SK-N-SH treated with all-trans-retinoic acid at 6 μM for 48 hours (cell line): ENCODE results near the gene MAPK4.

ENCODE experiments used
- ATAC-seq: fragments of 200-7000 bp; cut with Tn5 transposase; 3 replicates; pipeline ENCODE4 v1.9.1; 2020; ENCODE audit warnings: mild to moderate bottlenecking, moderate library complexity
- ARNTL ChIP-seq: fragments of 450-650 bp; formaldehyde crosslinking; IDR thresholded peaks from 2 replicates; pipeline ENCODE4 v1.5.0; 2020; ENCODE audit warnings: low read depth, mild to moderate bottlenecking, moderate library complexity, borderline replicate concordance
- BACH2 ChIP-seq: fragments of 250-450 bp; sonication (Bioruptor Pico); IDR thresholded peaks from 2 replicates; pipeline ENCODE4 v1.9.0; 2021; ENCODE audit warnings: mild to moderate bottlenecking, borderline replicate concordance
- CREB5 ChIP-seq: fragments of 250-450 bp; sonication (Bioruptor Pico); IDR thresholded peaks from 2 replicates; pipeline ENCODE4 v1.5.1; 2020; ENCODE audit warnings: low read depth, mild to moderate bottlenecking, moderate library complexity
- CSDC2 ChIP-seq: fragments of 250-450 bp; sonication (Bioruptor Pico); IDR thresholded peaks from 2 replicates; pipeline ENCODE4 v1.5.0; 2020; ENCODE audit warnings: mild to moderate bottlenecking, moderate library complexity
- CSRNP3 ChIP-seq: fragments of 250-450 bp; sonication (Bioruptor Pico); IDR thresholded peaks from 2 replicates; pipeline ENCODE4 v1.5.1; 2021; ENCODE audit warnings: mild to moderate bottlenecking, moderate library complexity
- ESRRG ChIP-seq: fragments of 250-450 bp; sonication (Bioruptor Pico); IDR thresholded peaks from 2 replicates; pipeline ENCODE4 v1.6.1; 2021; ENCODE audit warnings: mild to moderate bottlenecking
- GLIS3 ChIP-seq: fragments of 250-450 bp; sonication (Bioruptor Pico); IDR thresholded peaks from 2 replicates; pipeline ENCODE4 v1.5.0; 2020; ENCODE audit warnings: mild to moderate bottlenecking, moderate library complexity
- ISL1 ChIP-seq: fragments of 250-450 bp; sonication (Bioruptor Pico); IDR thresholded peaks from 2 replicates; pipeline ENCODE4 v2.1.2; 2022; ENCODE audit warnings: mild to moderate bottlenecking, moderate library complexity
- OSR1 ChIP-seq: fragments of 250-450 bp; sonication (Bioruptor Pico); IDR thresholded peaks from 2 replicates; pipeline ENCODE4 v1.8.0; 2022; ENCODE audit warnings: moderate library complexity, mild to moderate bottlenecking, inconsistent platforms
- PATZ1 ChIP-seq: fragments of 250-450 bp; sonication (Bioruptor Pico); IDR thresholded peaks from 2 replicates; pipeline ENCODE4 v1.8.0; 2020; ENCODE audit warnings: mild to moderate bottlenecking, moderate library complexity, borderline replicate concordance
- POU6F1 ChIP-seq: fragments of 250-450 bp; sonication (Bioruptor Pico); IDR thresholded peaks from 2 replicates; pipeline ENCODE4 v1.8.0; 2021; ENCODE audit warnings: low read depth, mild to moderate bottlenecking, moderate library complexity, borderline replicate concordance
- PPARA ChIP-seq: fragments of 250-450 bp; sonication (Bioruptor Pico); IDR thresholded peaks from 2 replicates; pipeline ENCODE4 v1.5.0; 2020; ENCODE audit warnings: mild to moderate bottlenecking, borderline replicate concordance
- RARB ChIP-seq: fragments of 250-450 bp; sonication (Bioruptor Pico); IDR thresholded peaks from 2 replicates; pipeline ENCODE4 v1.8.0; 2021; ENCODE audit warnings: mild to moderate bottlenecking, moderate library complexity
- SNAI2 ChIP-seq: fragments of 250-450 bp; sonication (Bioruptor Pico); IDR thresholded peaks from 2 replicates; pipeline ENCODE4 v1.5.0; 2020; ENCODE audit warnings: mild to moderate bottlenecking, moderate library complexity
- TCF4 ChIP-seq: fragments of 250-450 bp; sonication (Bioruptor Pico); IDR thresholded peaks from 2 replicates; pipeline ENCODE4 v1.8.0; 2021; ENCODE audit warnings: mild to moderate bottlenecking, moderate library complexity, borderline replicate concordance
- TOX ChIP-seq: fragments of 250-450 bp; sonication (Bioruptor Pico); IDR thresholded peaks from 2 replicates; pipeline ENCODE4 v1.8.0; 2021; ENCODE audit warnings: mild to moderate bottlenecking, moderate library complexity, borderline replicate concordance
- TSHZ2 ChIP-seq: fragments of 250-450 bp; sonication (Bioruptor Pico); IDR thresholded peaks from 2 replicates; pipeline ENCODE4 v1.5.0; 2020; ENCODE audit warnings: mild to moderate bottlenecking, moderate library complexity
- ZC3H10 ChIP-seq: fragments of 250-450 bp; sonication (Bioruptor Pico); IDR thresholded peaks from 2 replicates; pipeline ENCODE4 v1.5.1; 2021; ENCODE audit warnings: mild to moderate bottlenecking, moderate library complexity
- ZFP3 ChIP-seq: fragments of 250-450 bp; sonication (Bioruptor Pico); IDR thresholded peaks from 2 replicates; pipeline ENCODE4 v1.5.0; 2020; ENCODE audit warnings: mild to moderate bottlenecking, moderate library complexity
- ZFP30 ChIP-seq: fragments of 450-650 bp; formaldehyde crosslinking; IDR thresholded peaks from 2 replicates; pipeline ENCODE4 v1.5.0; 2022; ENCODE audit warnings: mild to moderate bottlenecking, moderate library complexity
- ZNF565 ChIP-seq: fragments of 450-650 bp; formaldehyde crosslinking; conservative IDR thresholded peaks from 2 replicates; pipeline ENCODE4 v1.5.0; 2020; ENCODE audit warnings: low read depth, mild to moderate bottlenecking, moderate library complexity
- ZNF70 ChIP-seq: fragments of 450-650 bp; formaldehyde crosslinking; IDR thresholded peaks from 2 replicates; pipeline ENCODE4 v1.5.0; 2020; ENCODE audit warnings: mild to moderate bottlenecking, moderate library complexity
- ZNF8 ChIP-seq: fragments of 450-650 bp; formaldehyde crosslinking; IDR thresholded peaks from 2 replicates; pipeline ENCODE4 v1.5.0; 2020; ENCODE audit warnings: mild to moderate bottlenecking, moderate library complexity

The MAPK4 gene

GRCh38 chr18:50769463-50769862, 209.6 kb downstream of the MAPK4 start:
- TF ChIP-seq SNAI2 (CRISPR knock-in tag) = no peak
- no peak for TF ChIP-seq ZNF70 (CRISPR knock-in tag)
- TF ChIP-seq PATZ1 = no peak
- TF ChIP-seq OSR1 = no peak
- TF ChIP-seq CREB5 (CRISPR knock-in tag) = no peak
- no peak for TF ChIP-seq ZNF8 (CRISPR knock-in tag)
- TF ChIP-seq ZFP3 = no peak
- TF ChIP-seq ISL1 (CRISPR knock-in tag) = no peak
- no peak for TF ChIP-seq RARB
- TF ChIP-seq PPARA (CRISPR knock-in tag) = no peak
- TF ChIP-seq CSRNP3 (CRISPR knock-in tag) = no peak
- no peak for TF ChIP-seq ZFP30
- no peak for TF ChIP-seq TOX (CRISPR knock-in tag)
- no peak for TF ChIP-seq GLIS3 (CRISPR knock-in tag)
- TF ChIP-seq TSHZ2 (CRISPR knock-in tag) = no peak
- TF ChIP-seq TCF4 (CRISPR knock-in tag) = no peak
- TF ChIP-seq ARNTL (CRISPR knock-in tag) = no peak
- no peak for TF ChIP-seq BACH2
- no peak for ATAC-seq

GRCh38 chr18:50775207-50775606, 215.3 kb downstream of the MAPK4 start:
- no peak for ATAC-seq
- no peak for TF ChIP-seq ESRRG (CRISPR knock-in tag)
- no peak for TF ChIP-seq CREB5 (CRISPR knock-in tag)
- no peak for TF ChIP-seq ZFP30
- no peak for TF ChIP-seq ZNF565
- TF ChIP-seq POU6F1 (CRISPR knock-in tag) = no peak
- TF ChIP-seq ZNF8 (CRISPR knock-in tag) = no peak
- TF ChIP-seq SNAI2 (CRISPR knock-in tag) = no peak
- TF ChIP-seq CSRNP3 (CRISPR knock-in tag) = no peak
- no peak for TF ChIP-seq ZNF70 (CRISPR knock-in tag)
- TF ChIP-seq PATZ1 = no peak
- TF ChIP-seq PPARA (CRISPR knock-in tag) = no peak
- TF ChIP-seq ZC3H10 (CRISPR knock-in tag) = no peak
- no peak for TF ChIP-seq CSDC2 (CRISPR knock-in tag)
